Osteocyte (in vitro differentiated cells): Measurements from ENCODE around the gene APCS. TPM values are rescaled to one million over a fixed set of nuclear protein-coding genes. Genes with fewer than 3 reads are reported as not detected.

ENCODE experiments used
- DNase-seq: peaks from one replicate; pipeline ENCODE4 v3.0.0; 2021; ENCODE audit warnings: mixed read lengths; ENCODE audit not compliant: unreplicated experiment; ENCODE audit errors: extremely low spot score
- H3K27ac Mint-ChIP-seq: one replicate; pipeline ENCODE4 v1.8.0; 2021; ENCODE audit warnings: mild to moderate bottlenecking, mixed read lengths; ENCODE audit not compliant: unreplicated experiment
- H3K27me3 Mint-ChIP-seq: one replicate; pipeline ENCODE4 v1.8.0; 2021; ENCODE audit warnings: mixed read lengths; ENCODE audit not compliant: unreplicated experiment
- H3K36me3 Mint-ChIP-seq: one replicate; pipeline ENCODE4 v1.8.0; 2021; ENCODE audit warnings: mixed read lengths; ENCODE audit not compliant: unreplicated experiment
- H3K4me1 Mint-ChIP-seq: one replicate; pipeline ENCODE4 v1.8.0; 2021; ENCODE audit warnings: mixed read lengths; ENCODE audit not compliant: unreplicated experiment
- H3K4me3 Mint-ChIP-seq: one replicate; pipeline ENCODE4 v1.8.0; 2021; ENCODE audit warnings: mild to moderate bottlenecking, moderate library complexity, mixed read lengths; ENCODE audit not compliant: unreplicated experiment
- H3K9me3 Mint-ChIP-seq: one replicate; pipeline ENCODE4 v1.8.0; 2021; ENCODE audit warnings: mixed read lengths; ENCODE audit not compliant: unreplicated experiment
- total RNA-seq: library from RNA; stranded (reverse); gene quantifications from 2 replicates; pipeline ENCODE4 v1.2.1, GENCODE V29; 2021
- TF ChIP-seq, protein P1 (sequence below): fragments of 200-600 bp; sonication (generic); IDR thresholded peaks from 2 replicates; pipeline ENCODE4 v1.5.0; 2021; ENCODE audit warnings: antibody characterized with exemption, mild to moderate bottlenecking, moderate library complexity

The APCS gene
- total RNA-seq, 1 donor from 2014 or later: not detected

DNA sequence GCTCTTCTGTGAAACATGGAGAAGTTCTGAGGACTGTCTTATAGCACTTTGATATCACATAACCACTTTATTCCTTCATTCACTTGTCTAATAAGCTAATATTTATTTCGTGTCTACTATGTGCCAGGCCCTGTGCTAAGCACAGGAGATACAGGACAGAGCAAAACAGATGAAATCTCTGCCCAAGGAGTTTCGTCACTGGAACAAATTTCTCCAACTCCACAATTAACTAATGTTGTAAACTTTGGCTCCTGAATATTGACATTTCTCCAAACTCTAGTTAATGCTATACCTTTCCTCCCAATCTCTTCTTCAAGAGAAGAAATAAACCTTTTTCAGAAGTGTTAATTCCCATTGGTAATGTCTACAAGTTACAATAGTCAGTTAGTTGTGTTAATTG, 27.0 kb upstream of the APCS start:
- no peak for DNase-seq
- Mint-ChIP-seq H3K27ac (no peak overlapping the region), H3K9me3 (peaks cover 14% of the 10 kb centered on the region), H3K36me3 (no peaks in the 10 kb centered on the region), H3K4me3 (no peak overlapping the region), H3K4me1 (peaks cover 2% of the 10 kb centered on the region), H3K27me3 (no peaks in the 10 kb centered on the region)
- TF ChIP-seq, protein P1, sequence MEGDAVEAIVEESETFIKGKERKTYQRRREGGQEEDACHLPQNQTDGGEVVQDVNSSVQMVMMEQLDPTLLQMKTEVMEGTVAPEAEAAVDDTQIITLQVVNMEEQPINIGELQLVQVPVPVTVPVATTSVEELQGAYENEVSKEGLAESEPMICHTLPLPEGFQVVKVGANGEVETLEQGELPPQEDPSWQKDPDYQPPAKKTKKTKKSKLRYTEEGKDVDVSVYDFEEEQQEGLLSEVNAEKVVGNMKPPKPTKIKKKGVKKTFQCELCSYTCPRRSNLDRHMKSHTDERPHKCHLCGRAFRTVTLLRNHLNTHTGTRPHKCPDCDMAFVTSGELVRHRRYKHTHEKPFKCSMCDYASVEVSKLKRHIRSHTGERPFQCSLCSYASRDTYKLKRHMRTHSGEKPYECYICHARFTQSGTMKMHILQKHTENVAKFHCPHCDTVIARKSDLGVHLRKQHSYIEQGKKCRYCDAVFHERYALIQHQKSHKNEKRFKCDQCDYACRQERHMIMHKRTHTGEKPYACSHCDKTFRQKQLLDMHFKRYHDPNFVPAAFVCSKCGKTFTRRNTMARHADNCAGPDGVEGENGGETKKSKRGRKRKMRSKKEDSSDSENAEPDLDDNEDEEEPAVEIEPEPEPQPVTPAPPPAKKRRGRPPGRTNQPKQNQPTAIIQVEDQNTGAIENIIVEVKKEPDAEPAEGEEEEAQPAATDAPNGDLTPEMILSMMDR: no peak

DNA sequence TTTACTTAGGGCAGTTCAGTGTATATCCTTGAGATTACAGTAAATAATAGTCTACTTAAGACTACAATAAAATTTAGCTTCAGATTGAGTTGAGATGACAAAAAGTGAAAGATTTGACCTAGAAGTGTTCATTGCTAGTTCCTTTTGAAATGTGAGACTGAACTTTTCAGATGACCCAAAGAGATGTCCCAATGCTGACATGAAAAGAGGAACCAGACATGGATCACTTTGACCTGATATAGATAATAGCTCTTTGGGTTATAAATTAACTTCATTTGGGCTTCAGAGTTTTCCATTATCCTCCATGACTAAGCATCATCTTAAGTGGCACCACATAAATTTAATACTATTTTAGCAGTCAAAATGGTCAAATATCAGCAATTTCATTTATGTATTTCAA, 26.1 kb upstream of the APCS start:
- Mint-ChIP-seq H3K27ac (no peak overlapping the region), H3K4me1 (peaks cover 2% of the 10 kb centered on the region), H3K4me3 (no peak overlapping the region), H3K36me3 (no peaks in the 10 kb centered on the region), H3K27me3 (peaks cover 7% of the 10 kb centered on the region), H3K9me3 (peaks cover 15% of the 10 kb centered on the region)
- TF ChIP-seq, protein P1: no peak
- DNase-seq: no peak

DNA sequence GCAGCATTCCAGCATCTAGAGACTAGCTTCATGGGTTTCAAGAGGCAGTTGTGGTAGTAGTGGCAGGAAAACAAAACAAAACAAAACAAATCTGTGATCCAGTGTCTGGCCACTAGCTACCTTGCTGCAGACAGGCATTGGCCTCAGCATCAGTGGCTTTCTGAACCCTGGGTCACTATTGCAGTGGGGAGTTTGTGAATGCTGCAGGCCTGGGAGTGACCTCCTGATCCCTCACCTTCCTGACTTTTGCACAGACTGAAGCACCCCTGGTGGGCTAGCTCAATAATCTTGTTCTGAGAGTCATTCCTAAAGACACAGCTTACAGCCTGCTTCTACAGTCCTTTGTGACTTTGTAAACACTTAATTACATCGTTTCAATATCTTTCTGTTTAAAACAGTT, 24.9 kb upstream of the APCS start:
- Mint-ChIP-seq H3K36me3 (no peaks in the 10 kb centered on the region), H3K27me3 (peaks cover 11% of the 10 kb centered on the region), H3K9me3 (peaks cover 15% of the 10 kb centered on the region), H3K4me1 (peaks cover 2% of the 10 kb centered on the region), H3K27ac (no peak overlapping the region), H3K4me3 (no peak overlapping the region)
- DNase-seq: no peak
- TF ChIP-seq, protein P1: no peak

DNA sequence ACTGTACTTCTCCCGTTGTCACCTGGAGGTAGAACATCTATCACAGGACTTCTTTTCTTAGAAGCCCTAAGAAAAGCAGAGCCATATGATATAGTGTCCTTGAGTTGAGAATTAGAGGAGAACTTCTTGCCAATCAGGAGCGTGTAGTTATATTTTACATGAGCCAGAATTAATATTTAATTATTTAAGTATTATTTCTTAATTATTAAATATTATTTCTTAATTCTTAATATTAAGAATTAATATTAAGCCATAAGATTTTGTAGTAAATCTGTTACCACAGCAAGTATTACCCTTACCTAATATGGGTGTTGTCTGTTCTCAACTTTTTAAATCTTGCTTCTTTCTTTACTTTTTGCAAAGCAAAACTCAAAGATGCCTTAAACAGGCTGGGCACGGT, 10.2 kb upstream of the APCS start:
- no peaks in the 10 kb centered on the region for H3K36me3 Mint-ChIP-seq
- peaks cover 11% of the 10 kb centered on the region for H3K27me3 Mint-ChIP-seq
- no peak overlapping the region for H3K27ac Mint-ChIP-seq
- TF ChIP-seq, protein P1: no peak
- peaks cover 11% of the 10 kb centered on the region for H3K9me3 Mint-ChIP-seq
- no peak overlapping the region for H3K4me3 Mint-ChIP-seq
- DNase-seq: no peak
- peaks cover 8% of the 10 kb centered on the region for H3K4me1 Mint-ChIP-seq

DNA sequence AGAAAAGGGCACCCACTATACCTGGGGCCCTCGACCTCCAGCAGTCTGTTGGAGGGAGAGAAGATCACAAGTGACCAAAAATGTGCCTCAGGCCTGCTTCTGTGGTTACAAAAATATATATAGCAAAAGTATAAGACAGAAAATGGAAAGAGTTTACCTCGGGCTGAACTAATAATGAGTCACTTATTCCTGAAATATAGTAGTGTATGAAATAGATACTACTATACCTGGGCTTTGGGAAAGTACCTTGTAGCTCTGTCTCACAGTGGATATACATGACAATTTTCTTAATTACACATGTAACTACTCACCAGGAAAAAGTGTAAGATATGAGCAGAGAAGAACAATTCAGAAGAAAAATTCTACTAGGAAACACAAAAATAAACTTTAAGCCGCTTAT, 7.3 kb upstream of the APCS start:
- Mint-ChIP-seq H3K36me3 (no peaks in the 10 kb centered on the region), H3K9me3 (peaks cover 1% of the 10 kb centered on the region), H3K27ac (no peak overlapping the region), H3K27me3 (peaks cover 10% of the 10 kb centered on the region), H3K4me3 (no peak overlapping the region), H3K4me1 (peaks cover 8% of the 10 kb centered on the region)
- TF ChIP-seq, protein P1: no peak
- DNase-seq: no peak
